Keratinocyte (primary cell): ENCODE data around the gene KLHL21. TPM values are rescaled to one million over a fixed set of nuclear protein-coding genes. Genes with fewer than 3 reads are reported as not detected.

Source experiments
- DNase-seq: peaks from one replicate; pipeline ENCODE4 v3.0.0-alpha.2; 2011; ENCODE audit warnings: low read depth, missing footprints, low spot score
- FAIRE-seq: peaks from 2 replicates; lab custom pipeline; 2011; peaks lifted over from hg19 to GRCh38; lab: Jason Lieb, UNC
- H2AFZ ChIP-seq: 2 replicates; pipeline ENCODE4 v1.6.0; 2012; ENCODE audit warnings: low read length, control low read depth, inconsistent platforms; ENCODE audit not compliant: control insufficient read depth
- H3K27ac ChIP-seq: 2 replicates; pipeline ENCODE4 v1.5.1; 2011; ENCODE audit warnings: low read length; ENCODE audit not compliant: control insufficient read depth, insufficient read depth
- H3K27me3 ChIP-seq: 3 replicates; pipeline ENCODE4 v1.6.0; 2011; ENCODE audit warnings: low read length; ENCODE audit not compliant: control insufficient read depth, insufficient read depth; ENCODE audit errors: extremely low read depth
- H3K36me3 ChIP-seq, 2 experiments: 2 replicates in 1 of 2; 3 replicates in 1 of 2; pipeline ENCODE4 v1.5.1; 2011; ENCODE audit warnings: low read length in 2 of 2, mild to moderate bottlenecking in 1 of 2; ENCODE audit not compliant: control insufficient read depth in 2 of 2, insufficient read depth in 2 of 2; ENCODE audit errors: extremely low read depth in 1 of 2
- H3K4me1 ChIP-seq: 3 replicates; pipeline ENCODE4 v1.5.1; 2011; ENCODE audit warnings: low read length; ENCODE audit not compliant: control insufficient read depth, insufficient read depth; ENCODE audit errors: extremely low read depth
- H3K4me2 ChIP-seq: 3 replicates; pipeline ENCODE4 v1.6.0; 2011; ENCODE audit warnings: low read depth, low read length; ENCODE audit not compliant: control insufficient read depth, insufficient read depth; ENCODE audit errors: extremely low read depth
- H3K4me3 ChIP-seq, 3 experiments: fragments of 200-600 bp in 1 of 3; sonication (generic) in 1 of 3; 2 replicates in 2 of 3; 3 replicates in 1 of 3; pipeline ENCODE4 v1.5.1; 2011 to 2016; ENCODE audit warnings: low read length in 3 of 3, mild to moderate bottlenecking in 3 of 3, control low read depth in 2 of 3, inconsistent platforms in 1 of 3, low read depth in 1 of 3, mixed read lengths in 1 of 3, mixed run types in 1 of 3, moderate library complexity in 1 of 3; ENCODE audit not compliant: control insufficient read depth in 2 of 3, insufficient read depth in 2 of 3; ENCODE audit errors: extremely low read depth in 1 of 3
- H3K79me2 ChIP-seq: 2 replicates; pipeline ENCODE4 v1.6.0; 2012; ENCODE audit warnings: low read length; ENCODE audit not compliant: control insufficient read depth, insufficient read depth
- H3K9ac ChIP-seq: 3 replicates; pipeline ENCODE4 v1.6.0; 2011; ENCODE audit warnings: low read length; ENCODE audit not compliant: control insufficient read depth, insufficient read depth; ENCODE audit errors: extremely low read depth
- H3K9me1 ChIP-seq: 3 replicates; pipeline ENCODE4 v1.6.0; 2011; ENCODE audit warnings: low read length; ENCODE audit not compliant: control insufficient read depth, insufficient read depth; ENCODE audit errors: extremely low read depth
- H3K9me3 ChIP-seq: 2 replicates; pipeline ENCODE4 v1.5.1; 2012; ENCODE audit warnings: low read depth, low read length; ENCODE audit not compliant: control insufficient read depth
- H4K20me1 ChIP-seq: 3 replicates; pipeline ENCODE4 v1.6.0; 2011; ENCODE audit warnings: low read length; ENCODE audit not compliant: control insufficient read depth, insufficient read depth; ENCODE audit errors: extremely low read depth
- EZH2 ChIP-seq: IDR thresholded peaks from one replicate; pipeline ENCODE4 v1.6.1; 2012; ENCODE audit warnings: inconsistent platforms, mild to moderate bottlenecking, low read length, moderate library complexity
- dilution Hi-C: fragments of 300-500 bp; cut with MboI; formaldehyde crosslinking; loops from one replicate; pipeline ENCODE4 v1.7.0; 2020; ENCODE audit warnings: low sequenced_read_pairs; ENCODE audit not compliant: extremely low pct_ligation_motif_present
- polyA plus RNA-seq, 5 experiments: library from polyadenylated mRNA; depleted of rRNA in 3 of 5; stranded (reverse) in 3 of 5; stranded (forward) in 1 of 5; unstranded in 1 of 5; fragments of >200 nt; gene quantifications; 1 replicate in 1 of 5; 2 replicates in 3 of 5; 3 replicates in 1 of 5; pipeline versions ENCODE4 v1.2.1 to v1.2.3, GENCODE V29; 2011 to 2012; ENCODE audit warnings: missing spikeins in 2 of 5, low read depth in 1 of 5, low replicate concordance in 1 of 5
- TF ChIP-seq, protein P1 (sequence below), 3 experiments: IDR thresholded peaks in 1 of 3; conservative IDR thresholded peaks in 1 of 3; optimal IDR thresholded peaks in 1 of 3; 2 replicates in 2 of 3; 3 replicates in 1 of 3; pipeline versions ENCODE3 to v1.5.1; 2011; ENCODE audit warnings: low read length in 3 of 3, mild to moderate bottlenecking in 3 of 3, moderate library complexity in 2 of 3, control low read depth in 1 of 3, inconsistent platforms in 1 of 3; ENCODE audit not compliant: insufficient read depth in 2 of 3; ENCODE audit errors: extremely low read depth in 1 of 3

KLHL21 gene
- polyA plus RNA-seq, 1 donor (not counting 4 experiments of a cell fraction or from before 2014, with no cell fraction given) = 24.8 TPM

DNA sequence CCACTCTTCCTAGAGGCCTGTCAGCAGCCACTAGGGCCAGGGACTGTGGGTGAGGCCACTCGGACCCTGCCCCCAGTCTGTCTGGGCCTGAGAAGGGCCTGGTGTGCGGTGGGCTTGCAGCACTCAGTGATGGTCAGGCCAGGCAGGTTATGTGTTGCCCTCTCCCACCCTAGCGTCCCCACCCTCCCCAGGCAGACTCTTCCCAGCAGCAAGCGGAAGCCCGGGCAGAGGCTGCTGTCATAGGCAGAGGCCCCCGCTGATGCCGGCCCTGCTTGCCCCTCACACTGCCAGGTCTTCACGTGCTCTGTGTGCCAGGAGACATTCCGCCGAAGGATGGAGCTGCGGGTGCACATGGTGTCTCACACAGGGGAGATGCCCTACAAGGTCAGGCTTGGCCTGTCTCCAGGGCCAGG lies 16.3 kb downstream of the KLHL21 start:
- no peak for DNase-seq
- Histone ChIP-seq H4K20me1 (peaks cover 31% of the 10 kb centered on the region), H3K4me1 (peaks cover 43% of the 10 kb centered on the region), H3K79me2 (peaks cover 6% of the 10 kb centered on the region), H3K4me2 (no peak overlapping the region), H3K9me3 (no peaks in the 10 kb centered on the region), H3K36me3 (peaks cover 14 to 40% of the 10 kb centered on the region in 2 experiments), H3K9me1 (peaks cover 5% of the 10 kb centered on the region), H3K9ac (no peak overlapping the region), H3K27me3 (no peaks in the 10 kb centered on the region), H3K27ac (no peak overlapping the region), H2AFZ (no peak overlapping the region), H3K4me3 (no peak overlapping the region)
- no peak for TF ChIP-seq EZH2
- TF ChIP-seq, protein P1, sequence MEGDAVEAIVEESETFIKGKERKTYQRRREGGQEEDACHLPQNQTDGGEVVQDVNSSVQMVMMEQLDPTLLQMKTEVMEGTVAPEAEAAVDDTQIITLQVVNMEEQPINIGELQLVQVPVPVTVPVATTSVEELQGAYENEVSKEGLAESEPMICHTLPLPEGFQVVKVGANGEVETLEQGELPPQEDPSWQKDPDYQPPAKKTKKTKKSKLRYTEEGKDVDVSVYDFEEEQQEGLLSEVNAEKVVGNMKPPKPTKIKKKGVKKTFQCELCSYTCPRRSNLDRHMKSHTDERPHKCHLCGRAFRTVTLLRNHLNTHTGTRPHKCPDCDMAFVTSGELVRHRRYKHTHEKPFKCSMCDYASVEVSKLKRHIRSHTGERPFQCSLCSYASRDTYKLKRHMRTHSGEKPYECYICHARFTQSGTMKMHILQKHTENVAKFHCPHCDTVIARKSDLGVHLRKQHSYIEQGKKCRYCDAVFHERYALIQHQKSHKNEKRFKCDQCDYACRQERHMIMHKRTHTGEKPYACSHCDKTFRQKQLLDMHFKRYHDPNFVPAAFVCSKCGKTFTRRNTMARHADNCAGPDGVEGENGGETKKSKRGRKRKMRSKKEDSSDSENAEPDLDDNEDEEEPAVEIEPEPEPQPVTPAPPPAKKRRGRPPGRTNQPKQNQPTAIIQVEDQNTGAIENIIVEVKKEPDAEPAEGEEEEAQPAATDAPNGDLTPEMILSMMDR (optimal IDR thresholded peaks at IDR 0.05 in 1 of 3, IDR thresholded peaks at IDR 0.05 in 1 of 3, conservative IDR thresholded peaks at IDR 0.05 in 1 of 3; ENCODE audit: extremely low read depth in 1 of 3, insufficient read depth in 2 of 3, low read length in 3 of 3) = no peak
- dilution Hi-C loops = no loop called here
- no peak for FAIRE-seq

DNA sequence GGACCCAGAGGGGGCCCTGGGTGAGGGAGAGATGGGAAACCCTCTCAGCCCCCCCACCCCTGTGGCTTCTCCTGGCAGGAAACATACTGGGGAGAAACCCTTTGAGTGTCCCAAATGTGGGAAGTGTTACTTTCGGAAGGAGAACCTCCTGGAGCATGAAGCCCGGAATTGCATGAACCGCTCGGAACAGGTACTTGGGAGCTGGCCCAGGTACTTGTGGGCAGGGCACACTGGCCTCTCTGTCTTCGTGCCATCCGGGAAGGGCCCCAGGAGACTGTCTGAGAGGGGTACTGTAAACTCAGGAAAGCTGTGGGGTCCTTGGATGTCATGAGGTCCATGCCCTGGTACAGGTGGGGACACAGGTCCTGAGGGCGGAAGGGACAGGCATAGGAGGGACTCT lies 16.8 kb downstream of the KLHL21 start:
- H3K4me3 ChIP-seq = no peak overlapping the region
- H2AFZ ChIP-seq = no peak overlapping the region
- H3K27ac ChIP-seq = no peak overlapping the region
- H3K4me1 ChIP-seq = peaks cover 47% of the 10 kb centered on the region
- H3K4me2 ChIP-seq = no peak overlapping the region
- FAIRE-seq (no peak), DNase-seq (no peak)
- H3K9me3 ChIP-seq = no peaks in the 10 kb centered on the region
- peaks cover 8% of the 10 kb centered on the region for H3K79me2 ChIP-seq
- peaks cover 7% of the 10 kb centered on the region for H3K9me1 ChIP-seq
- no peaks in the 10 kb centered on the region for H3K27me3 ChIP-seq
- peaks cover 11 to 35% of the 10 kb centered on the region in 2 experiments for H3K36me3 ChIP-seq
- TF ChIP-seq, protein P1 (optimal IDR thresholded peaks at IDR 0.05 in 1 of 3, IDR thresholded peaks at IDR 0.05 in 1 of 3, conservative IDR thresholded peaks at IDR 0.05 in 1 of 3; ENCODE audit: extremely low read depth in 1 of 3, insufficient read depth in 2 of 3, low read length in 3 of 3) = no peak
- TF ChIP-seq EZH2 = no peak
- dilution Hi-C loops = no loop called here
- H4K20me1 ChIP-seq = peaks cover 29% of the 10 kb centered on the region
- no peak overlapping the region for H3K9ac ChIP-seq
